Measurements from ENCODE around the gene DYRK1A. TPM values are rescaled to one million over a fixed set of nuclear protein-coding genes. Genes with fewer than 3 reads are reported as not detected.

DYRK1A gene
- total and polyA plus RNA-seq, 7 donors = 21.5 to 105 (median 79.9) TPM

GRCh38 chr21:37554661-37555379, 188.2 kb downstream of the DYRK1A start:
- H3K27ac ChIP-seq = peak overlapping the region; percentile 89
- intact Hi-C loops (cut with DNase I) = loop anchor here in 1 of 2 donors (5.0 to 10.0 kb wide), 2 partner anchors 43 to 190 kb away; partner anchors contain the start of gene DYRK1A
- no peak overlapping the region for H3K4me3 ChIP-seq
- no peak for TF ChIP-seq CTCF (IDR thresholded peaks at IDR 0.05)
- 85 to 88% (median 87%) methylated on average over 15 of the region's 15 CpGs for WGBS, 3 donors
- no peaks in the 10 kb centered on the region for H3K36me3 ChIP-seq (ENCODE audit: insufficient read depth in 1 of 2, low read depth in 1 of 2)
- ATAC-seq (no peak), DNase-seq (no peak)
- H3K4me1 ChIP-seq = peaks cover 42% of the 10 kb centered on the region
- H3K9me3 ChIP-seq = no peaks in the 10 kb centered on the region
- no peaks in the 10 kb centered on the region for H3K27me3 ChIP-seq (ENCODE audit: insufficient read depth in 3 of 3, low read length in 2 of 3)

- intact Hi-C loops (cut with DNase I) = loop anchor here in 1 of 2 donors (10.0 kb wide), 1 partner anchor 191 kb away; the partner anchor contains the start of gene DYRK1A
- WGBS, 3 donors = 29 to 41% (median 33%) methylated on average over 15 of the region's 15 CpGs
- Histone ChIP-seq H3K9me3 (no peaks in the 10 kb centered on the region), H3K4me3 (peak overlapping the region; percentile 24), H3K27me3 (ENCODE audit: insufficient read depth in 3 of 3, low read length in 2 of 3) (no peaks in the 10 kb centered on the region), H3K27ac (peak overlapping the region; percentile 89), H3K4me1 (peaks cover 41% of the 10 kb centered on the region), H3K36me3 (ENCODE audit: insufficient read depth in 1 of 2, low read depth in 1 of 2) (no peaks in the 10 kb centered on the region)
- TF ChIP-seq CTCF (IDR thresholded peaks at IDR 0.05) = no peak
- peak; percentile 50 to 86 for DNase-seq
- ATAC-seq = peak; percentile 75 to 84 (median 81)
Observed at GRCh38 chr21:37555672-37556261, 189.2 kb downstream of the DYRK1A start.

- Histone ChIP-seq H3K9me3 (no peaks in the 10 kb centered on the region), H3K4me1 (peaks cover 31% of the 10 kb centered on the region), H3K36me3 (ENCODE audit: insufficient read depth in 1 of 2, low read depth in 1 of 2) (no peaks in the 10 kb centered on the region), H3K4me3 (no peak overlapping the region), H3K27me3 (ENCODE audit: insufficient read depth in 3 of 3, low read length in 2 of 3) (no peaks in the 10 kb centered on the region), H3K27ac (peak overlapping the region; percentile 89)
- DNase-seq = no peak
- TF ChIP-seq CTCF (IDR thresholded peaks at IDR 0.05) = no peak
- ATAC-seq = no peak
- intact Hi-C loops (cut with DNase I) = loop anchor here in 1 of 2 donors (10.0 kb wide), 1 partner anchor 193 kb away; the partner anchor contains the start of gene DYRK1A
- 64 to 78% (median 73%) methylated on average over 8 of the region's 8 CpGs for WGBS, 3 donors
Observed at GRCh38 chr21:37557261-37557950, 190.8 kb downstream of the DYRK1A start.

GRCh38 chr21:37558676-37559211, 192.2 kb downstream of the DYRK1A start:
- H3K27me3 ChIP-seq (ENCODE audit: insufficient read depth in 3 of 3, low read length in 2 of 3) = no peaks in the 10 kb centered on the region
- H3K9me3 ChIP-seq = no peaks in the 10 kb centered on the region
- no peak for ATAC-seq
- H3K4me1 ChIP-seq = peaks cover 26% of the 10 kb centered on the region
- DNase-seq = no peak
- H3K36me3 ChIP-seq (ENCODE audit: insufficient read depth in 1 of 2, low read depth in 1 of 2) = no peaks in the 10 kb centered on the region
- TF ChIP-seq CTCF (IDR thresholded peaks at IDR 0.05) = no peak
- intact Hi-C loops (cut with DNase I) = loop anchor here in 1 of 2 donors (10.0 kb wide), 1 partner anchor 194 kb away; the partner anchor contains the start of gene DYRK1A
- no peak overlapping the region for H3K4me3 ChIP-seq
- no peak overlapping the region for H3K27ac ChIP-seq
- WGBS, 3 donors = 93 to 95% (median 93%) methylated on average over 8 of the region's 8 CpGs

Data from psoas muscle (tissue), 8 donors.